ENCODE results near the gene RNF123.
A peak's percentile ranks its signal among the peaks of the same experiment; 100 is the strongest.

Gene RNF123

DNA sequence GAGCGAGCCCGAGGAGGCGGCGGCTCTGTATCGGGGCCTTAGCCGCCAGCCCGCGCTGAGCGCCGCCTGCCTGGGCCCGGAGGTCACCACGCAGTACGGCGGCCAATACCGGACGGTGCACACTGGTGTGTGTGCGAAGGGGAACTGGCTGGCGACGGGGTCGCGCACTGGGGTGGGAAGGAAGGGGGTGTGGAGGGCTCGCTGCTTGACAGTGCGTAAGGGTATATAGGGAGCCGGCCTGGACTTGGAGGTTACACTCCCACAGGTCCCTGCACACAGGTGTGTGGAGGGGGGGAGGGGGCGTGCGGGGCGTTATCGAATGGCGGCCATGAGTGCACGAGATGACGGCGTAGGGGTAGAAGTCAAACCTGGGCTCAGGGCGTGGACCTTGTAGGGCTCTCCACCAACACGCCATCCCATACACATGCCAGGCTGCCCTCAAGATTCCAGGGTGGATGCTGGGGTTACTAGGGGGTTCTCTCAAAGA, 14.8 kb upstream of the RNF123 start:
- peaks cover 0 to 20% (median 15%) of the 10 kb centered on the region in 4 donors for H3K4me1 ChIP-seq
- H3K27ac ChIP-seq: peak overlapping the region; percentile 80 to 84
- DNase-seq: peak in 1 of 2 donors; percentile 40
- intact Hi-C loops (cut with DNase I; ENCODE audit: low total_unique reads): no loop called here
- H3K27me3 ChIP-seq: no peaks in the 10 kb centered on the region
- TF ChIP-seq, protein P1, sequence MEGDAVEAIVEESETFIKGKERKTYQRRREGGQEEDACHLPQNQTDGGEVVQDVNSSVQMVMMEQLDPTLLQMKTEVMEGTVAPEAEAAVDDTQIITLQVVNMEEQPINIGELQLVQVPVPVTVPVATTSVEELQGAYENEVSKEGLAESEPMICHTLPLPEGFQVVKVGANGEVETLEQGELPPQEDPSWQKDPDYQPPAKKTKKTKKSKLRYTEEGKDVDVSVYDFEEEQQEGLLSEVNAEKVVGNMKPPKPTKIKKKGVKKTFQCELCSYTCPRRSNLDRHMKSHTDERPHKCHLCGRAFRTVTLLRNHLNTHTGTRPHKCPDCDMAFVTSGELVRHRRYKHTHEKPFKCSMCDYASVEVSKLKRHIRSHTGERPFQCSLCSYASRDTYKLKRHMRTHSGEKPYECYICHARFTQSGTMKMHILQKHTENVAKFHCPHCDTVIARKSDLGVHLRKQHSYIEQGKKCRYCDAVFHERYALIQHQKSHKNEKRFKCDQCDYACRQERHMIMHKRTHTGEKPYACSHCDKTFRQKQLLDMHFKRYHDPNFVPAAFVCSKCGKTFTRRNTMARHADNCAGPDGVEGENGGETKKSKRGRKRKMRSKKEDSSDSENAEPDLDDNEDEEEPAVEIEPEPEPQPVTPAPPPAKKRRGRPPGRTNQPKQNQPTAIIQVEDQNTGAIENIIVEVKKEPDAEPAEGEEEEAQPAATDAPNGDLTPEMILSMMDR (IDR thresholded peaks at IDR 0.05): no peak
- H3K4me3 ChIP-seq: peak overlapping the region; percentile 63 to 99
- H3K36me3 ChIP-seq: peaks cover 37 to 39% (median 38%) of the 10 kb centered on the region in 3 donors
- H3K9me3 ChIP-seq: no peaks in the 10 kb centered on the region

DNA sequence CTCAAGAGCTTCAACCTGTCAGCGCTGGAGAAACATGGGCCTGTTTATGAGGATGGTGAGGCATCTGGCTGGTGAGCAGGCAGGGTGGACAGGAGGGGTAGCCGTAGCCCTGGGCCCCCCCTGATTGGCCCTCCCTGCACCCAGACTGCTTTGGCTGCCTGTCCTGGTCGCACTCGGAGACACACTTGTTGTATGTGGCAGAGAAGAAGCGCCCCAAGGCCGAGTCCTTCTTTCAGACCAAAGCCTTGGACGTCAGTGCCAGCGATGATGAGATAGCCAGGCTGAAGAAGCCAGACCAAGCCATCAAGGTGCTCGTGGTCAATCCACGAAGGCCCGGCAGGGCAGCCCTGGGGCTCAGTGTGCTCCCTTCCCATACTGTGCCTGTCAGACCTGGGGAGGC, 13.4 kb upstream of the RNF123 start:
- H3K36me3 ChIP-seq: peaks cover 49 to 52% (median 51%) of the 10 kb centered on the region in 3 donors
- no peaks in the 10 kb centered on the region for H3K9me3 ChIP-seq
- TF ChIP-seq, protein P1 (IDR thresholded peaks at IDR 0.05): no peak
- intact Hi-C loops (cut with DNase I; ENCODE audit: low total_unique reads): no loop called here
- no peaks in the 10 kb centered on the region for H3K27me3 ChIP-seq
- peaks cover 0 to 20% (median 15%) of the 10 kb centered on the region in 4 donors for H3K4me1 ChIP-seq
- H3K4me3 ChIP-seq: no peak overlapping the region
- no peak overlapping the region for H3K27ac ChIP-seq
- no peak for DNase-seq

DNA sequence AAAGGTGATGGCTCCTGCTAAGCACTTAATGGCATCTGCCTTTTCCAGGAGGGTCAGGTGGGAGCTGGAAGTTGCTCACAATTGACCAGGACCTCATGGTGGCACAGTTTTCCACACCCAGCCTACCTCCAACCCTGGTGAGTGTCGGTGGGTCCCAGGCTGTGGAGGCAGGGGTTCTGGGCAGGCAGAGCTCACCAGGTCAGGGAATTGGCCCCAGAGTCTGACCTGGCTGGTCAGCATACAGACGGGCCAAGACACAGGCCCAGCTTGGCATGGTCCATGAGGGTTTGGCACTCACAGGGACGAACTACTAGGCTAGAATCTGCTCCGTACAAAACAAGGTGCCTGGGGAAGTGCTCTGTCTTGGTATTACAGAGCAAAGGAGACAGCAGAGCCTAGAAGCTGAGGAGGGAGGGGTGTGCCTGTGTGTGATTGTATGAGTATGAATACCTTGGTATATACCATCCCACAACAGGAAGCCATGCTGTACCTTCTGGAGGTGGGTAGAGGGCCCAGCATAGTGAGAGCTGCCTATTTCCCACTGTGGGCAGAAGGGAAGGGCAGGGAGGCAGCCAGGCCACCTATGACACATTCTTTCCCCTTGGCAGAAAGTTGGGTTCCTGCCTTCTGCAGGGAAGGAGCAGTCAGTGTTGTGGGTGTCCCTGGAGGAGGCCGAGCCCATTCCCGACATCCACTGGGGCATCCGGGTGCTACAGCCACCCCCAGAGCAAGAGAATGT, 8.7 kb upstream of the RNF123 start:
- Histone ChIP-seq H3K9me3 (no peaks in the 10 kb centered on the region), H3K27me3 (no peaks in the 10 kb centered on the region), H3K27ac (no peak overlapping the region), H3K4me3 (no peak overlapping the region), H3K36me3 (peaks cover 75 to 92% (median 83%) of the 10 kb centered on the region in 3 donors), H3K4me1 (peaks cover 0 to 3% (median 0%) of the 10 kb centered on the region in 4 donors)
- intact Hi-C loops (cut with DNase I; ENCODE audit: low total_unique reads): no loop called here
- TF ChIP-seq, protein P1 (IDR thresholded peaks at IDR 0.05): no peak
- no peak for DNase-seq

DNA sequence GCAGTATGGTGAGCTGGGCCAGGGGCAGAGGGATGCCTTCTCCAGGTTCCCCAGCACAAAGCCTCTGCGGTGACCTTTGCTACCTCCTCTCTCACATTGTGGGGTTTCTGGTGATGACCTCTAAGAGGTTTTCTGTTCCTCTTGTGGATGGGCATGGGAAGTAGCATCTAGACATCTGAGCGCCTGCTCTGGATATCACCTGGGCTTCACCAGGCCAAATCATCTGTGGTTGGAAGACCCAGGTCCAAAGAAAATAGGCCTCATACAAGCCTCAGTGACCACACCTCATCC, 8.2 kb upstream of the RNF123 start:
- DNase-seq: no peak
- Histone ChIP-seq H3K4me1 (peaks cover 0 to 6% (median 2%) of the 10 kb centered on the region in 4 donors), H3K4me3 (no peak overlapping the region), H3K36me3 (peaks cover 71 to 87% (median 79%) of the 10 kb centered on the region in 3 donors), H3K27me3 (no peaks in the 10 kb centered on the region), H3K9me3 (no peaks in the 10 kb centered on the region), H3K27ac (no peak overlapping the region)
- TF ChIP-seq, protein P1 (IDR thresholded peaks at IDR 0.05): no peak
- intact Hi-C loops (cut with DNase I; ENCODE audit: low total_unique reads): no loop called here

DNA sequence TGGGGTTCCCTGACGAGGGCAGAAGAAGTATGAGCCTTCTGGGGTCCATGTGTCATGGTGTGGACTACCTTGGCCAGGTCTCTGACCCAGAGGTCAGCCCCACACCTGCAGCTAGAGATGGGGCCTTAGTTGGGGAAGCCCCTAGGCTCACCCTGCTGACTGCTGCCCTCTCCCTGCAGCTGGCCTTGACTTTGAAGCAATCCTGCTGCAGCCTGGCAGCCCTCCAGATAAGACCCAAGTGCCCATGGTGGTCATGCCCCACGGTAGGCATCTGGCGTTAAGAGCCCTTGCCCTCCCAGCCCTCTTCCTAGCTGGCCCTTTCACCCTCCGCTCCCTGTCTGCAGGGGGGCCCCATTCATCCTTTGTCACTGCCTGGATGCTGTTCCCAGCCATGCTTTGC, 7.8 kb upstream of the RNF123 start:
- TF ChIP-seq, protein P1 (IDR thresholded peaks at IDR 0.05): no peak
- Histone ChIP-seq H3K9me3 (no peaks in the 10 kb centered on the region), H3K27ac (no peak overlapping the region), H3K36me3 (peaks cover 67 to 83% (median 75%) of the 10 kb centered on the region in 3 donors), H3K27me3 (no peaks in the 10 kb centered on the region), H3K4me3 (no peak overlapping the region), H3K4me1 (peaks cover 0 to 9% (median 4%) of the 10 kb centered on the region in 4 donors)
- DNase-seq: no peak
- intact Hi-C loops (cut with DNase I; ENCODE audit: low total_unique reads): no loop called here
